GM12878 (cell line): Measurements from ENCODE around the gene HMGCS1. TPM values are rescaled to one million over a fixed set of nuclear protein-coding genes. Genes with fewer than 3 reads are reported as not detected.

Experiments used
- ATAC-seq: fragments of 200-7000 bp; cut with Tn5 transposase; 3 replicates; pipeline ENCODE4 v1.9.1; 2020; ENCODE audit warnings: mild to moderate bottlenecking, moderate library complexity
- BruUV-seq: library from RNA; stranded (reverse); fragments of 400-500 nt; replicated peaks from 2 replicates; lab custom pipeline; 2021; lab: Mats Ljungman, UMichigan
- CTCF ChIA-PET: fragments of 300-600 bp; sonication (Branson Sonifier 250); formaldehyde crosslinking; extraction: SDS; loops from one replicate; lab custom pipeline; 2021; ENCODE audit warnings: inconsistent platforms; lab: Yijun Ruan, JAX
- POLR2A ChIA-PET: fragments of 350-600 bp; formaldehyde crosslinking; extraction: SDS; loops from one replicate; lab custom pipeline; 2021; ENCODE audit warnings: inconsistent platforms; lab: Charles Lee
- RAD21 ChIA-PET: fragments of 300-600 bp; sonication (Branson Sonifier 250); formaldehyde crosslinking; loops from one replicate; lab custom pipeline; 2023; ENCODE audit warnings: antibody characterized with exemption; ENCODE audit not compliant: unreplicated experiment; lab: Charles Lee
- SMC1A ChIA-PET: fragments of 300-600 bp; sonication (Branson Sonifier 250); formaldehyde crosslinking; loops from one replicate; lab custom pipeline; 2023; ENCODE audit not compliant: unreplicated experiment, uncharacterized antibody; lab: Charles Lee
- DNase-seq: peaks from one replicate; pipeline ENCODE4 v3.0.0-alpha.2; 2011; ENCODE audit warnings: low read depth, low spot score
- FAIRE-seq: peaks from 3 replicates; lab custom pipeline; 2011; peaks lifted over from hg19 to GRCh38; lab: Jason Lieb, UNC
- H2AFZ ChIP-seq: 2 replicates; pipeline ENCODE4 v1.6.0; 2011; ENCODE audit warnings: low read depth, low read length, control low read depth; ENCODE audit not compliant: control insufficient read depth
- H3K27ac ChIP-seq: 2 replicates; pipeline ENCODE4 v1.5.1; 2011; ENCODE audit warnings: control low read depth; ENCODE audit not compliant: control insufficient read depth, insufficient read depth
- H3K27me3 ChIP-seq, 2 experiments: replicated peaks in 1 of 2; 2 replicates each; pipeline versions ENCODE4 v1.6.0 to v1.6.1; 2011; ENCODE audit warnings: low read length in 1 of 2; ENCODE audit not compliant: control insufficient read depth in 2 of 2, insufficient read depth in 2 of 2
- H3K36me3 ChIP-seq, 2 experiments: 2 replicates each; pipeline ENCODE4 v1.5.1; 2011; ENCODE audit warnings: low read length in 1 of 2; ENCODE audit not compliant: control insufficient read depth in 2 of 2, insufficient read depth in 2 of 2
- H3K4me1 ChIP-seq: 2 replicates; pipeline ENCODE4 v1.6.1; 2011; ENCODE audit warnings: mild to moderate bottlenecking, low read length, moderate library complexity, mixed read lengths; ENCODE audit not compliant: control insufficient read depth, insufficient read depth
- H3K4me2 ChIP-seq: 2 replicates; pipeline ENCODE4 v1.6.0; 2011; ENCODE audit warnings: control low read depth; ENCODE audit not compliant: control insufficient read depth, insufficient read depth
- H3K4me3 ChIP-seq: fragments of 200-600 bp; sonication (generic); 2 replicates; pipeline ENCODE4 v1.5.1; 2016
- H3K79me2 ChIP-seq: 2 replicates; pipeline ENCODE4 v1.6.0; 2011; ENCODE audit warnings: low read length; ENCODE audit not compliant: control insufficient read depth, insufficient read depth
- H3K9ac ChIP-seq: 2 replicates; pipeline ENCODE4 v1.8.0; 2011; ENCODE audit warnings: low read length, control low read depth, mixed read lengths; ENCODE audit not compliant: control insufficient read depth, insufficient read depth
- H3K9me3 ChIP-seq: replicated peaks from 3 replicates; pipeline ENCODE4 v1.5.1; 2011; ENCODE audit warnings: mild to moderate bottlenecking, low read length; ENCODE audit not compliant: control insufficient read depth, insufficient read depth
- H4K20me1 ChIP-seq: 2 replicates; pipeline ENCODE4 v1.6.0; 2011; ENCODE audit not compliant: control insufficient read depth, insufficient read depth
- E2F8 ChIP-seq: fragments of 450-650 bp; IDR thresholded peaks from 2 replicates; pipeline ENCODE4 v1.6.1; 2018; ENCODE audit warnings: mild to moderate bottlenecking, low read depth, moderate library complexity; ENCODE audit not compliant: partially characterized antibody
- ZBTB11 ChIP-seq: fragments of 450-650 bp; formaldehyde crosslinking; IDR thresholded peaks from 2 replicates; pipeline ENCODE4 v1.5.0; 2022; ENCODE audit warnings: mild to moderate bottlenecking, missing genetic modification characterization
- ZNF274 ChIP-seq: IDR thresholded peaks from one replicate; pipeline ENCODE4 v1.8.0; 2011; ENCODE audit not compliant: insufficient read length, insufficient read depth
- WGBS: methylation state at CpG from one replicate; pipeline ENCODE4 v1.1.6; 2016; ENCODE audit warnings: low lambda C conversion rate; ENCODE audit not compliant: insufficient replicate concordance, insufficient coverage; ENCODE audit errors: missing lambda C conversion rate; 5-methylcytosine and 5-hydroxymethylcytosine counted together
- in situ Hi-C: fragments of 300-500 bp; cut with MboI; formaldehyde crosslinking; loops from 9 replicates; pipeline ENCODE4 v1.14.3; 2018; ENCODE audit warnings: mixed read lengths
- intact Hi-C: fragments of 100-400 bp; cut with micrococcal nuclease; formaldehyde crosslinking; loops from one replicate; pipeline ENCODE4 v1.14.2; 2022; ENCODE audit not compliant: unreplicated experiment
- polyA plus RNA-seq, 11 experiments: library from polyadenylated mRNA; depleted of rRNA in 4 of 11; unstranded in 6 of 11; stranded (reverse) in 5 of 11; fragments of >200 nt; fragmentation: Nextera tagmentation in 4 of 11; fragmentation: Illumina TruSeq in 1 of 11; extraction: Ambion mirVana in 4 of 11; extraction: Trizol in 1 of 11; gene quantifications; 1 replicate in 1 of 11; 2 replicates in 10 of 11; pipeline versions ENCODE4 v1.2.1 to v1.2.3, GENCODE V29; 2011 to 2016; ENCODE audit warnings: inconsistent platforms in 2 of 11, missing spikeins in 2 of 11, low read depth in 1 of 11
- total RNA-seq, 4 experiments: library from RNA; depleted of rRNA in 3 of 4; stranded (reverse); fragments of >200 nt in 3 of 4; fragmentation: Illumina TruSeq in 1 of 4; extraction: Trizol in 1 of 4; gene quantifications; 2 replicates each; pipeline versions ENCODE4 v1.2.1 to v1.2.3, GENCODE V29; 2013 to 2021
- TF ChIP-seq, protein P1 (sequence below): IDR thresholded peaks from 2 replicates; pipeline ENCODE4 v1.6.1; 2012; ENCODE audit warnings: mild to moderate bottlenecking, low read depth, low read length

HMGCS1 gene
- total and polyA plus RNA-seq, 10 of the 15 experiments (the other 5 are each of a cell fraction or from before 2014, with no cell fraction given) = 24.0 to 193 (median 108) TPM

DNA sequence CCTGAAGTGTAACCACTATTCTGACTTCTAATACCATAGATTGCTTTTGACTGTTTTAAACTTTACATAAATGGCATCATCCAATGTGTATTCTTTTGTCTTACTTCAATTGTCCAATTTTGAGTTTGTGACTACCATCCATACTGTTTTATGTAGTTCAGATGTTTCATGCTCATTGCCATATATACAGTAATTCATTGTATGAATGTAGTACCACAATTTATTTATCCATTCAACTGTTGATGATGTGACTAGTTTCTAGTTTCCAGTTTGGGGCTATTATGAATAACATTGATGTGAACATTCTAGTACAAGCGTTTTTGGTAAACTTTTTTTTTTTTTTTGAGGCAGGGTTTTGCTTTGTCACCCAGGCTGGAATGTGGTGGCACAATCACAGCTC, 55.1 kb downstream of the HMGCS1 start:
- BruUV-seq = no TSS peak
- Histone ChIP-seq H3K79me2 (no peaks in the 10 kb centered on the region), H3K9ac (no peak overlapping the region), H4K20me1 (no peaks in the 10 kb centered on the region), H3K4me1 (no peaks in the 10 kb centered on the region), H2AFZ (no peak overlapping the region), H3K27me3 (no peaks in the 10 kb centered on the region), H3K4me3 (no peak overlapping the region), H3K4me2 (no peak overlapping the region), H3K27ac (no peak overlapping the region), H3K36me3 (no peaks in the 10 kb centered on the region), H3K9me3 (no peaks in the 10 kb centered on the region)
- WGBS = 55% methylated on average over 1 of the region's 1 CpG
- DNase-seq (no peak), FAIRE-seq (no peak), ATAC-seq (no peak)
- ChIA-PET RAD21 (no interaction called here), SMC1A (interaction anchor here (2.2 kb wide), 1 partner anchor 10 kb away, joined by 5 read pairs; no protein-coding TSS in a partner anchor), POLR2A (interaction anchor here (0.7 kb wide), 1 partner anchor 1678 kb away, joined by 4 read pairs; no protein-coding TSS in a partner anchor), CTCF (interaction anchor here (1.5 kb wide), 1 partner anchor 132 kb away, joined by 4 read pairs; no protein-coding TSS in a partner anchor)
- in situ Hi-C loops = no loop called here
- intact Hi-C loops = no loop called here
- TF ChIP-seq ZNF274 (no peak), ZBTB11 (CRISPR knock-in tag) (no peak), E2F8 (no peak)
- TF ChIP-seq, protein P1, sequence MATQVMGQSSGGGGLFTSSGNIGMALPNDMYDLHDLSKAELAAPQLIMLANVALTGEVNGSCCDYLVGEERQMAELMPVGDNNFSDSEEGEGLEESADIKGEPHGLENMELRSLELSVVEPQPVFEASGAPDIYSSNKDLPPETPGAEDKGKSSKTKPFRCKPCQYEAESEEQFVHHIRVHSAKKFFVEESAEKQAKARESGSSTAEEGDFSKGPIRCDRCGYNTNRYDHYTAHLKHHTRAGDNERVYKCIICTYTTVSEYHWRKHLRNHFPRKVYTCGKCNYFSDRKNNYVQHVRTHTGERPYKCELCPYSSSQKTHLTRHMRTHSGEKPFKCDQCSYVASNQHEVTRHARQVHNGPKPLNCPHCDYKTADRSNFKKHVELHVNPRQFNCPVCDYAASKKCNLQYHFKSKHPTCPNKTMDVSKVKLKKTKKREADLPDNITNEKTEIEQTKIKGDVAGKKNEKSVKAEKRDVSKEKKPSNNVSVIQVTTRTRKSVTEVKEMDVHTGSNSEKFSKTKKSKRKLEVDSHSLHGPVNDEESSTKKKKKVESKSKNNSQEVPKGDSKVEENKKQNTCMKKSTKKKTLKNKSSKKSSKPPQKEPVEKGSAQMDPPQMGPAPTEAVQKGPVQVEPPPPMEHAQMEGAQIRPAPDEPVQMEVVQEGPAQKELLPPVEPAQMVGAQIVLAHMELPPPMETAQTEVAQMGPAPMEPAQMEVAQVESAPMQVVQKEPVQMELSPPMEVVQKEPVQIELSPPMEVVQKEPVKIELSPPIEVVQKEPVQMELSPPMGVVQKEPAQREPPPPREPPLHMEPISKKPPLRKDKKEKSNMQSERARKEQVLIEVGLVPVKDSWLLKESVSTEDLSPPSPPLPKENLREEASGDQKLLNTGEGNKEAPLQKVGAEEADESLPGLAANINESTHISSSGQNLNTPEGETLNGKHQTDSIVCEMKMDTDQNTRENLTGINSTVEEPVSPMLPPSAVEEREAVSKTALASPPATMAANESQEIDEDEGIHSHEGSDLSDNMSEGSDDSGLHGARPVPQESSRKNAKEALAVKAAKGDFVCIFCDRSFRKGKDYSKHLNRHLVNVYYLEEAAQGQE = no peak
